Measurements from ENCODE around the gene TMEM63B. TPM values are rescaled to one million over a fixed set of nuclear protein-coding genes. Genes with fewer than 3 reads are reported as not detected.

The TMEM63B gene
- total RNA-seq, 2 donors from 2014 or later, result 64.6 to 65.2 TPM

GRCh38 chr6:44115866-44116265 lies 11.5 kb upstream of the TMEM63B start:
- no peak for DNase-seq
- Histone ChIP-seq H3K4me3 (ENCODE audit: low read length) (no peak overlapping the region), H3K9me3 (ENCODE audit: control insufficient read depth, low read length) (no peaks in the 10 kb centered on the region), H3K9ac (ENCODE audit: extremely low read depth, low read length, poor library complexity, severe bottlenecking) (no peak overlapping the region), H3K27ac (ENCODE audit: low read depth, low read length) (no peak overlapping the region), H3K27me3 (ENCODE audit: control insufficient read depth, insufficient read depth, low read length, poor library complexity, severe bottlenecking) (no peaks in the 10 kb centered on the region), H3K4me1 (ENCODE audit: control insufficient read depth, insufficient read depth, low read length) (no peaks in the 10 kb centered on the region), H3K36me3 (ENCODE audit: control insufficient read depth, insufficient read depth, low read length) (peaks cover 60% of the 10 kb centered on the region)
- Mint-ChIP-seq H3K36me3 (ENCODE audit: low read depth) (peaks cover 48% of the 10 kb centered on the region), H3K9me3 (no peaks in the 10 kb centered on the region), H3K4me3 (no peak overlapping the region), H3K27me3 (ENCODE audit: insufficient read depth) (no peaks in the 10 kb centered on the region), H3K4me1 (peaks cover 22% of the 10 kb centered on the region), H3K27ac (peak overlapping the region; percentile 1)
- TF ChIP-seq CTCF (conservative IDR thresholded peaks at IDR 0.05), result no peak
- 85 to 94% methylated on average over 2 to 5 of the region's 5 CpGs for WGBS, 2 experiments (ENCODE audit: insufficient coverage in 1 of 2, insufficient read length in 1 of 2)

- Histone ChIP-seq H3K36me3 (ENCODE audit: control insufficient read depth, insufficient read depth, low read length) (peaks cover 51% of the 10 kb centered on the region), H3K27ac (ENCODE audit: low read depth, low read length) (no peak overlapping the region), H3K9me3 (ENCODE audit: control insufficient read depth, low read length) (no peaks in the 10 kb centered on the region), H3K27me3 (ENCODE audit: control insufficient read depth, insufficient read depth, low read length, poor library complexity, severe bottlenecking) (no peaks in the 10 kb centered on the region), H3K9ac (ENCODE audit: extremely low read depth, low read length, poor library complexity, severe bottlenecking) (no peak overlapping the region), H3K4me3 (ENCODE audit: low read length) (no peak overlapping the region), H3K4me1 (ENCODE audit: control insufficient read depth, insufficient read depth, low read length) (no peaks in the 10 kb centered on the region)
- WGBS, 2 experiments (ENCODE audit: insufficient coverage in 1 of 2, insufficient read length in 1 of 2), result 85 to 97% methylated on average over 4 of the region's 4 CpGs
- no peak for TF ChIP-seq CTCF (conservative IDR thresholded peaks at IDR 0.05)
- H3K4me3 Mint-ChIP-seq, result no peak overlapping the region
- peaks cover 29% of the 10 kb centered on the region for H3K4me1 Mint-ChIP-seq
- H3K36me3 Mint-ChIP-seq (ENCODE audit: low read depth), result peaks cover 38% of the 10 kb centered on the region
- H3K9me3 Mint-ChIP-seq, result no peaks in the 10 kb centered on the region
- peak overlapping the region; percentile 53 for H3K27ac Mint-ChIP-seq
- H3K27me3 Mint-ChIP-seq (ENCODE audit: insufficient read depth), result no peaks in the 10 kb centered on the region
- no peak for DNase-seq
Observed at GRCh38 chr6:44116641-44117382, 10.5 kb upstream of the TMEM63B start.

- no peak for DNase-seq
- Histone ChIP-seq H3K9me3 (ENCODE audit: control insufficient read depth, low read length) (no peaks in the 10 kb centered on the region), H3K4me1 (ENCODE audit: control insufficient read depth, insufficient read depth, low read length) (no peaks in the 10 kb centered on the region), H3K36me3 (ENCODE audit: control insufficient read depth, insufficient read depth, low read length) (peaks cover 43% of the 10 kb centered on the region), H3K9ac (ENCODE audit: extremely low read depth, low read length, poor library complexity, severe bottlenecking) (no peak overlapping the region), H3K27me3 (ENCODE audit: control insufficient read depth, insufficient read depth, low read length, poor library complexity, severe bottlenecking) (no peaks in the 10 kb centered on the region), H3K4me3 (ENCODE audit: low read length) (no peak overlapping the region), H3K27ac (ENCODE audit: low read depth, low read length) (no peak overlapping the region)
- WGBS, 2 experiments (ENCODE audit: insufficient coverage in 1 of 2, insufficient read length in 1 of 2), result 90 to 91% methylated on average over 2 to 6 of the region's 6 CpGs
- Mint-ChIP-seq H3K27ac (peak overlapping the region; percentile 46), H3K9me3 (no peaks in the 10 kb centered on the region), H3K4me1 (peaks cover 34% of the 10 kb centered on the region), H3K36me3 (ENCODE audit: low read depth) (peaks cover 32% of the 10 kb centered on the region), H3K4me3 (no peak overlapping the region), H3K27me3 (ENCODE audit: insufficient read depth) (no peaks in the 10 kb centered on the region)
- TF ChIP-seq CTCF (conservative IDR thresholded peaks at IDR 0.05), result no peak
Observed at GRCh38 chr6:44117397-44118128, 9.8 kb upstream of the TMEM63B start.

Measured in endodermal cell (in vitro differentiated cells).